WTC11 (cell line): ENCODE measurements around the gene FRMD8.

Source experiments
- CREM ChIP-seq: sonication (generic); formaldehyde crosslinking; IDR thresholded peaks from 2 replicates; pipeline ENCODE4 v1.8.1; 2022; ENCODE audit warnings: mild to moderate bottlenecking, missing genetic modification reagents, moderate library complexity
- CTCF ChIP-seq: fragments of 200-600 bp; IDR thresholded peaks from 2 replicates; pipeline ENCODE4 v1.8.0; 2022; ENCODE audit warnings: antibody characterized with exemption
- E2F1 ChIP-seq: sonication (generic); formaldehyde crosslinking; IDR thresholded peaks from 2 replicates; pipeline ENCODE4 v1.8.0; 2022; ENCODE audit warnings: mild to moderate bottlenecking, missing genetic modification reagents
- FOXJ3 ChIP-seq: sonication (generic); formaldehyde crosslinking; IDR thresholded peaks from 2 replicates; pipeline ENCODE4 v1.9.0; 2021; ENCODE audit warnings: missing genetic modification reagents, mild to moderate bottlenecking, borderline replicate concordance
- JUN ChIP-seq: sonication (generic); formaldehyde crosslinking; IDR thresholded peaks from 2 replicates; pipeline ENCODE4 v1.8.0; 2023; ENCODE audit warnings: mild to moderate bottlenecking, missing genetic modification reagents
- SP1 ChIP-seq: sonication (generic); formaldehyde crosslinking; conservative IDR thresholded peaks from 2 replicates; pipeline ENCODE4 v1.8.1; 2022; ENCODE audit warnings: missing genetic modification reagents
- TEAD4 ChIP-seq: sonication (generic); formaldehyde crosslinking; IDR thresholded peaks from 2 replicates; pipeline ENCODE4 v1.8.0; 2022; ENCODE audit warnings: mild to moderate bottlenecking, missing genetic modification reagents
- TP53 ChIP-seq: sonication (generic); formaldehyde crosslinking; IDR thresholded peaks from 2 replicates; pipeline ENCODE4 v1.8.1; 2023; ENCODE audit warnings: mild to moderate bottlenecking, missing genetic modification reagents
- ZBTB21 ChIP-seq: sonication (generic); formaldehyde crosslinking; IDR thresholded peaks from 2 replicates; pipeline ENCODE4 v1.8.1; 2023; ENCODE audit warnings: mild to moderate bottlenecking, missing genetic modification reagents, borderline replicate concordance
- ZNF317 ChIP-seq: sonication (generic); formaldehyde crosslinking; IDR thresholded peaks from 2 replicates; pipeline ENCODE4 v1.8.1; 2023; ENCODE audit warnings: low read depth, mild to moderate bottlenecking, moderate library complexity, missing genetic modification reagents, borderline replicate concordance
- ZNF671 ChIP-seq: fragments of 250-450 bp; sonication (Bioruptor Pico); IDR thresholded peaks from 2 replicates; pipeline ENCODE4 v1.8.0; 2021; ENCODE audit warnings: mild to moderate bottlenecking
- TF ChIP-seq, protein P1 (sequence below): sonication (generic); formaldehyde crosslinking; conservative IDR thresholded peaks from 2 replicates; pipeline ENCODE4 v1.8.1; 2022; ENCODE audit warnings: mild to moderate bottlenecking, missing genetic modification reagents
- TF ChIP-seq, protein P2 (sequence below): sonication (generic); formaldehyde crosslinking; IDR thresholded peaks from 2 replicates; pipeline ENCODE4 v1.8.1; 2022; ENCODE audit warnings: low read depth, missing genetic modification reagents, borderline replicate concordance

GRCh38 chr11:65420506-65420905 lies 34.1 kb downstream of the FRMD8 start:
- TF ChIP-seq ZNF671 (CRISPR knock-in tag) (no peak), ZBTB21 (CRISPR knock-in tag) (no peak), E2F1 (CRISPR knock-in tag) (no peak), CTCF (no peak), TP53 (CRISPR knock-in tag) (no peak), CREM (CRISPR knock-in tag) (no peak), TEAD4 (CRISPR knock-in tag) (no peak), JUN (no peak), SP1 (CRISPR knock-in tag) (no peak), FOXJ3 (no peak), ZNF317 (CRISPR knock-in tag) (no peak)
- TF ChIP-seq, protein P1, sequence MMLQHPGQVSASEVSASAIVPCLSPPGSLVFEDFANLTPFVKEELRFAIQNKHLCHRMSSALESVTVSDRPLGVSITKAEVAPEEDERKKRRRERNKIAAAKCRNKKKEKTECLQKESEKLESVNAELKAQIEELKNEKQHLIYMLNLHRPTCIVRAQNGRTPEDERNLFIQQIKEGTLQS (CRISPR knock-in tag): no peak
- TF ChIP-seq, protein P2, sequence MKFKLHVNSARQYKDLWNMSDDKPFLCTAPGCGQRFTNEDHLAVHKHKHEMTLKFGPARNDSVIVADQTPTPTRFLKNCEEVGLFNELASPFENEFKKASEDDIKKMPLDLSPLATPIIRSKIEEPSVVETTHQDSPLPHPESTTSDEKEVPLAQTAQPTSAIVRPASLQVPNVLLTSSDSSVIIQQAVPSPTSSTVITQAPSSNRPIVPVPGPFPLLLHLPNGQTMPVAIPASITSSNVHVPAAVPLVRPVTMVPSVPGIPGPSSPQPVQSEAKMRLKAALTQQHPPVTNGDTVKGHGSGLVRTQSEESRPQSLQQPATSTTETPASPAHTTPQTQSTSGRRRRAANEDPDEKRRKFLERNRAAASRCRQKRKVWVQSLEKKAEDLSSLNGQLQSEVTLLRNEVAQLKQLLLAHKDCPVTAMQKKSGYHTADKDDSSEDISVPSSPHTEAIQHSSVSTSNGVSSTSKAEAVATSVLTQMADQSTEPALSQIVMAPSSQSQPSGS (CRISPR knock-in tag): no peak
